Testis (tissue), 3 donors: Measurements from ENCODE around the gene OR2S2. TPM values are rescaled to one million over a fixed set of nuclear protein-coding genes. Genes with fewer than 3 reads are reported as not detected.

Experiments
- DNase-seq: peaks from one replicate; pipeline ENCODE4 v3.0.0-alpha.2; 2019
- H3K27ac ChIP-seq, 2 donors: fragments of 200-600 bp; sonication (generic); one replicate each; pipeline ENCODE4 v1.5.1; 2019
- H3K27me3 ChIP-seq: fragments of 200-600 bp; sonication (generic); one replicate; pipeline ENCODE4 v1.5.1; 2019
- H3K36me3 ChIP-seq: fragments of 200-600 bp; sonication (generic); one replicate; pipeline ENCODE4 v1.5.1; 2017; ENCODE audit warnings: low read depth; ENCODE audit errors: missing control alignments
- H3K4me1 ChIP-seq: fragments of 200-600 bp; sonication (generic); one replicate; pipeline ENCODE4 v1.5.1; 2019
- H3K4me3 ChIP-seq, 2 donors: fragments of 200-600 bp; sonication (generic); one replicate each; pipeline ENCODE4 v1.5.1; 2017 to 2019
- H3K9me3 ChIP-seq: fragments of 200-600 bp; sonication (generic); one replicate; pipeline ENCODE4 v1.5.1; 2017
- POLR2A ChIP-seq: fragments of 450-650 bp; IDR thresholded peaks from one replicate; pipeline ENCODE4 v1.6.1; 2017; ENCODE audit warnings: antibody characterized with exemption, mild to moderate bottlenecking, moderate library complexity
- WGBS, 2 donors: methylation state at CpG; one replicate each; pipeline ENCODE4 v1.1.5; 2018; 5-methylcytosine and 5-hydroxymethylcytosine counted together
- intact Hi-C: fragments of 100-400 bp; cut with DNase I; formaldehyde crosslinking; loops from one replicate; pipeline ENCODE4 v1.15.1; 2023; ENCODE audit warnings: low total_unique reads
- polyA plus RNA-seq: library from polyadenylated mRNA; stranded (reverse); fragments of 350-450 nt; fragmentation: Illumina TruSeq; extraction: RNeasy Lipid Tissue Mini Kit (QIAGEN cat#74804); gene quantifications from one replicate; pipeline ENCODE4 v1.2.3, GENCODE V29; 2014; ENCODE audit warnings: low read depth, low replicate concordance; ENCODE audit not compliant: insufficient read depth
- total RNA-seq, 2 donors: library from RNA; depleted of rRNA; stranded (reverse); fragments of >200 nt; gene quantifications; one replicate each; pipeline ENCODE4 v1.2.3, GENCODE V29; 2016
- TF ChIP-seq, protein P1 (sequence below), 3 experiments: fragments of 450-650 bp in 2 of 3; fragments of 200-600 bp in 1 of 3; sonication (generic) in 1 of 3; IDR thresholded peaks; one replicate each; pipeline ENCODE4 v1.5.1; 2016 to 2019; ENCODE audit warnings: antibody characterized with exemption in 3 of 3, mild to moderate bottlenecking in 2 of 3, moderate library complexity in 1 of 3

The OR2S2 gene
- total and polyA plus RNA-seq, 3 donors from 2014 or later, result not detected

DNA sequence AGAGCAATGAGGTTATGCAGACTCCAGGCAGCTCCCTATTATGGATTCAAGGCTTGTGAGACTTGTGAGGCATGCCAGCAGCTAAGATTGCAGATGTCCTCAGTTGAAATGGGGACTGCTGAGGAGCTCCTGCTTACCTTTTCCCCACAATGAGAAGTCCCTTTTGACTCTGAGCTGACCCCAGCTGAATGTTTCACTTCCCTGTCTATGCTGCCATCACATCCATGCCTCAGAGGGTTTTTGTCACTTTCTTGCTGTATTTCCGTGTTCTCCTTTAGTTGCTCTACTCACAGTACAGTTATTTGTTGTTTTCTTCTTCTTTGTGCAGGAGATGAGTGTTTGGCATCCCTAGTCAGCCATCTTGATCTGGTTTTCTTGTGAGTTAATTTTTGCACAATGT is 18.8 kb upstream of the OR2S2 start:
- TF ChIP-seq, protein P1, sequence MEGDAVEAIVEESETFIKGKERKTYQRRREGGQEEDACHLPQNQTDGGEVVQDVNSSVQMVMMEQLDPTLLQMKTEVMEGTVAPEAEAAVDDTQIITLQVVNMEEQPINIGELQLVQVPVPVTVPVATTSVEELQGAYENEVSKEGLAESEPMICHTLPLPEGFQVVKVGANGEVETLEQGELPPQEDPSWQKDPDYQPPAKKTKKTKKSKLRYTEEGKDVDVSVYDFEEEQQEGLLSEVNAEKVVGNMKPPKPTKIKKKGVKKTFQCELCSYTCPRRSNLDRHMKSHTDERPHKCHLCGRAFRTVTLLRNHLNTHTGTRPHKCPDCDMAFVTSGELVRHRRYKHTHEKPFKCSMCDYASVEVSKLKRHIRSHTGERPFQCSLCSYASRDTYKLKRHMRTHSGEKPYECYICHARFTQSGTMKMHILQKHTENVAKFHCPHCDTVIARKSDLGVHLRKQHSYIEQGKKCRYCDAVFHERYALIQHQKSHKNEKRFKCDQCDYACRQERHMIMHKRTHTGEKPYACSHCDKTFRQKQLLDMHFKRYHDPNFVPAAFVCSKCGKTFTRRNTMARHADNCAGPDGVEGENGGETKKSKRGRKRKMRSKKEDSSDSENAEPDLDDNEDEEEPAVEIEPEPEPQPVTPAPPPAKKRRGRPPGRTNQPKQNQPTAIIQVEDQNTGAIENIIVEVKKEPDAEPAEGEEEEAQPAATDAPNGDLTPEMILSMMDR (IDR thresholded peaks at IDR 0.05), result no peak
- TF ChIP-seq POLR2A, result no peak
- H3K9me3 ChIP-seq, result no peaks in the 10 kb centered on the region
- 91 to 95% methylated on average over 1 of the region's 1 CpG for WGBS, 2 donors
- no peak for DNase-seq
- no peaks in the 10 kb centered on the region for H3K4me1 ChIP-seq
- intact Hi-C loops, result no loop called here
- no peak overlapping the region for H3K27ac ChIP-seq
- H3K27me3 ChIP-seq, result no peaks in the 10 kb centered on the region
- no peaks in the 10 kb centered on the region for H3K36me3 ChIP-seq
- H3K4me3 ChIP-seq, result no peak overlapping the region

DNA sequence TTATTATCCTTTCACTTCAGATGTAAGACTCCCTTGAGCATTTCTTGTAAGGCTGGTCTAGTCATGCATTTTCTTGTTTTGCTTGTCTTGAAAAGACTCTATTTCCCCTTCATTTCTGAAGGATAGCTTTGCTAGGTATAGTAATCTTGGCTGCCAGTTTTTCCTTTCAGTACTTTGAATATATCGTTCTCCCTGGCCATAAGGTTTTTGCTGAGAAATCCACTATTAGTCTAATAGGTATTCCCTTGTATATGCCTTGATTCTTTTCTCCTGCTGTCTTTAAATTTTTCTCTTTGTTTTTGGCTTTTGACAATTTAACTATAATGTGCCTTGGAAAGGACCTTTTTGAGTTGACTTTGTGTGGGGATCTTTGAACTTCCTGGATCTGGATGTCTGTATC is 16.8 kb upstream of the OR2S2 start:
- Histone ChIP-seq H3K4me3 (no peak overlapping the region), H3K4me1 (no peaks in the 10 kb centered on the region), H3K27me3 (no peaks in the 10 kb centered on the region), H3K27ac (no peak overlapping the region), H3K9me3 (no peaks in the 10 kb centered on the region), H3K36me3 (no peaks in the 10 kb centered on the region)
- TF ChIP-seq, protein P1 (IDR thresholded peaks at IDR 0.05), result no peak
- TF ChIP-seq POLR2A, result no peak
- no peak for DNase-seq
- WGBS, 2 donors, result 97 to 100% methylated on average over 1 of the region's 1 CpG
- intact Hi-C loops, result no loop called here

DNA sequence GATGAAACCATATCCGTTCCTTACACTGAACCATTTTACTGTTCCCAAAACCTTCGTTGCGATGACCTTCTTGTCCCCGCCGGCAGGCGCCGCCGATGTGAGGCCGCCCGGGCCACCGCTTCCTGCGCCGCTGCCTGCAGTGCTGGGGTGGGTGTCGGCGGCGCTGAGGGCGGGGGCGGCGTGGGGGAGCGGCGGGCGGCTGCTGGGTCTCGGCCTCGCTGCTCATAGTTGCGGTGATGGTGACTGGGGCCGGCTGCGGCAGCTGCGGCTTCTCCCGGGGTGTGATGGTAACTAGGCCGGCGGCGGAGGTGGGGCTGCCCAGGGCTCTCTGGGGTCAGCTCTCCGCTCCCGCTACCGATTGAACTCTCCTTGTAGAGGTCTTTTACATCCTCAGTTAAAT is 14.1 kb upstream of the OR2S2 start:
- intact Hi-C loops, result no loop called here
- Histone ChIP-seq H3K36me3 (no peaks in the 10 kb centered on the region), H3K27me3 (no peaks in the 10 kb centered on the region), H3K4me3 (peak overlapping the region; percentile 33 to 40), H3K4me1 (no peaks in the 10 kb centered on the region), H3K9me3 (no peaks in the 10 kb centered on the region), H3K27ac (no peak overlapping the region)
- DNase-seq, result peak; percentile 62
- WGBS, 2 donors, result 12 to 14% methylated on average over 25 to 32 of the region's 35 CpGs
- TF ChIP-seq POLR2A, result no peak
- TF ChIP-seq, protein P1 (IDR thresholded peaks at IDR 0.05), result no peak

DNA sequence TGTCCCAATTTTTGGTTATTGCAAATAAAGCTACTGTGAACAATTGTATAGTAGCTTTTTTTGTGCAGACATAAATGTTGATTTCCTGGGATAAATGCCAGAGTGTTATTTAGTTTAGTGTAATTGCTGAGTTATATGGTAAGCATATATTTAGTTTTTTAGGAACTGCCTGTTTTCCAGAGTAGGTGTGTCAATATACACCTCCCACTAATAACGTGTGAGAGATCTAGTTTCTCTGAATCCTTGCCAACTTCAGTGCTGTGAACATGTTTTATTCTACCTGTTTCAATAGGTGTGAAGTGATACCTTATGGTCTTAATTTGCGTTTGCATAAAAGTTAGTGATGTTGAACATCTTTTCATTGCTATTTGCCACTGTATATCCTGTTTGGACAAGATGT is 9.1 kb upstream of the OR2S2 start:
- no peaks in the 10 kb centered on the region for H3K36me3 ChIP-seq
- H3K4me1 ChIP-seq, result no peaks in the 10 kb centered on the region
- intact Hi-C loops, result no loop called here
- TF ChIP-seq, protein P1 (IDR thresholded peaks at IDR 0.05), result no peak
- no peak for TF ChIP-seq POLR2A
- no peaks in the 10 kb centered on the region for H3K27me3 ChIP-seq
- 60 to 70% methylated on average over 2 of the region's 2 CpGs for WGBS, 2 donors
- no peaks in the 10 kb centered on the region for H3K9me3 ChIP-seq
- H3K27ac ChIP-seq, result no peak overlapping the region
- H3K4me3 ChIP-seq, result no peak overlapping the region
- no peak for DNase-seq

DNA sequence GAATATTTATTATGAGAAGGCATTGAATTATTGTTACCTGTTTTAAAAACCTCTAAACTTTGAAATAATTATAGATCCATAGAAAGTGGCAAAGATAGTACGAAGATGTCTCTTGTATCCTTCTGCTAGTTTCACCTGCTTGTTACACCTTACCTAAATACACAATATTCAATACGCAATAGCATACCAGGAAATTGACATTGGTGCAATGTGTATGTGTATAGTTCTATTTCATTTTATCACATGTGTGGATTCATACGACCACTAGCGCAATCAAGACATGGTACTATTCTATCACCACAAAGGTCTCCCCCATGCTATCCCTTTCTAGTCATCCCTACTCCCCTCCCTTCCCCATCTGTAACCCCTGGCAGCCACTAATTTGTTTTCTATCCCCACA is 8.5 kb upstream of the OR2S2 start:
- Histone ChIP-seq H3K4me3 (no peak overlapping the region), H3K9me3 (no peaks in the 10 kb centered on the region), H3K27ac (no peak overlapping the region), H3K4me1 (no peaks in the 10 kb centered on the region), H3K36me3 (no peaks in the 10 kb centered on the region), H3K27me3 (no peaks in the 10 kb centered on the region)
- WGBS, 2 donors, result 72 to 78% methylated on average over 4 of the region's 4 CpGs
- no peak for DNase-seq
- TF ChIP-seq, protein P1 (IDR thresholded peaks at IDR 0.05), result no peak
- TF ChIP-seq POLR2A, result no peak
- intact Hi-C loops, result no loop called here
